Spleen (tissue), 7 donors: Measurements from ENCODE around the gene MACC1.

ENCODE experiments used
- CTCF ChIP-seq, 11 experiments: fragments of 200-600 bp in 7 of 11; fragments of 450-650 bp in 4 of 11; sonication (generic) in 4 of 11; IDR thresholded peaks in 8 of 11; conservative IDR thresholded peaks in 3 of 11; 1 replicate in 7 of 11; 2 replicates in 4 of 11; pipeline versions ENCODE4 v1.4.0 to v1.8.0; 2016 to 2021; ENCODE audit warnings: antibody characterized with exemption in 11 of 11, inconsistent platforms in 4 of 11, mild to moderate bottlenecking in 1 of 11
- POLR2AphosphoS5 ChIP-seq, 3 donors: sonication (generic); formaldehyde crosslinking; IDR thresholded peaks; one replicate each; pipeline ENCODE4 v1.5.1; 2017; ENCODE audit warnings: antibody characterized with exemption in 3 of 3
- donor health status: DM: no; HTN: no; CAD: no; lungs with moderate emphysema.
- donor health status: DM: no; HTN: no; CAD: no.
- donor health status: DM: no; HTN: no; CAD: no.

- no peak for TF ChIP-seq CTCF (IDR thresholded peaks at IDR 0.05 in 8 of 11, conservative IDR thresholded peaks at IDR 0.05 in 3 of 11)
- TF ChIP-seq POLR2AphosphoS5 (IDR thresholded peaks at IDR 0.05): no peak
These were observed 121.7 kb downstream of the MACC1 start for GRCh38 chr7:20095436-20095835.
